Muscle layer of colon (tissue), 2 donors: ENCODE results near the gene MANBA.

ENCODE experiments used
- H3K27ac ChIP-seq: one replicate; pipeline ENCODE4 v1.7.0; 2013; ENCODE audit warnings: low read depth, mild to moderate bottlenecking, low read length, moderate library complexity
- H3K27me3 ChIP-seq, 2 donors: one replicate each; pipeline ENCODE4 v1.7.0; 2013; ENCODE audit warnings: low read length in 2 of 2, mild to moderate bottlenecking in 2 of 2; ENCODE audit not compliant: insufficient read depth in 2 of 2, control insufficient read depth in 1 of 2
- H3K36me3 ChIP-seq: one replicate; pipeline ENCODE4 v1.7.0; 2013; ENCODE audit warnings: mild to moderate bottlenecking, low read length; ENCODE audit not compliant: insufficient read depth
- H3K4me1 ChIP-seq: one replicate; pipeline ENCODE4 v1.7.0; 2013; ENCODE audit warnings: mild to moderate bottlenecking, low read length; ENCODE audit not compliant: insufficient read depth
- H3K4me3 ChIP-seq, 2 donors: one replicate each; pipeline ENCODE4 v1.7.0; 2013; ENCODE audit warnings: low read length in 2 of 2, low read depth in 1 of 2, mild to moderate bottlenecking in 1 of 2, moderate library complexity in 1 of 2
- H3K9ac ChIP-seq: one replicate; pipeline ENCODE4 v1.7.0; 2013; ENCODE audit warnings: low read length
- H3K9me3 ChIP-seq: one replicate; pipeline ENCODE4 v1.7.0; 2013; ENCODE audit warnings: mild to moderate bottlenecking, low read length
- donor health status: abdominal sarcoma.
- donor health status: Adenocarcinoma of cecum.

The MANBA gene

GRCh38 chr4:102693262-102693850, 67.4 kb downstream of the MANBA start:
- Histone ChIP-seq H3K27ac (no peak overlapping the region), H3K36me3 (no peaks in the 10 kb centered on the region), H3K27me3 (no peaks in the 10 kb centered on the region)

DNA sequence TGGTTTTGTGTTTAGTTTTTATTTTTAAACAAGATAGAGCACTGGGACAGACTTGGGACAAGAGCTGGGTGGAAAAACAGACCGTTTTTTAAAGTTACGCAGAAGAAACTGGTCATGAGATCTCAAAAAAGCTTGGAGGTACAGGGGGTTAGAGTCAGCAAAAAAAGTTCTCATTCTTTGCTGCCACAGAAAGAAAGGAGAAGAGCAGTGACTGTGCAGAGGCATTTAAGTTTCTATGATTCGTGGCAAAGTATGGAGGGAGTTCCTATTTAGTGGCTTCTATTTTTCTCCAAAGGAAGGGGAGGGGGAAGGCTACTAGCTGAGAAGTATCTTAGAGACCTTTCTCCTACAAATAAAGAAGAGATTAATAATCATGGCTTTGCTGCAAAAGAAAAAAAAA, 68.3 kb downstream of the MANBA start:
- Histone ChIP-seq H3K4me3 (no peak overlapping the region), H3K4me1 (no peaks in the 10 kb centered on the region), H3K9me3 (no peaks in the 10 kb centered on the region), H3K36me3 (no peaks in the 10 kb centered on the region), H3K27me3 (no peaks in the 10 kb centered on the region), H3K9ac (no peak overlapping the region), H3K27ac (no peak overlapping the region)

More at GRCh38 chr4:102693262-102693850, 67.4 kb downstream of the MANBA start:
- H3K9me3 ChIP-seq, result no peaks in the 10 kb centered on the region
- H3K9ac ChIP-seq, result no peak overlapping the region
- H3K4me1 ChIP-seq, result no peaks in the 10 kb centered on the region
- no peak overlapping the region for H3K4me3 ChIP-seq

- Histone ChIP-seq H3K27me3 (no peaks in the 10 kb centered on the region), H3K9me3 (no peaks in the 10 kb centered on the region), H3K9ac (no peak overlapping the region), H3K4me3 (no peak overlapping the region), H3K27ac (no peak overlapping the region), H3K4me1 (no peaks in the 10 kb centered on the region), H3K36me3 (no peaks in the 10 kb centered on the region)
Measured at GRCh38 chr4:102687982-102688433, 72.8 kb downstream of the MANBA start.

DNA sequence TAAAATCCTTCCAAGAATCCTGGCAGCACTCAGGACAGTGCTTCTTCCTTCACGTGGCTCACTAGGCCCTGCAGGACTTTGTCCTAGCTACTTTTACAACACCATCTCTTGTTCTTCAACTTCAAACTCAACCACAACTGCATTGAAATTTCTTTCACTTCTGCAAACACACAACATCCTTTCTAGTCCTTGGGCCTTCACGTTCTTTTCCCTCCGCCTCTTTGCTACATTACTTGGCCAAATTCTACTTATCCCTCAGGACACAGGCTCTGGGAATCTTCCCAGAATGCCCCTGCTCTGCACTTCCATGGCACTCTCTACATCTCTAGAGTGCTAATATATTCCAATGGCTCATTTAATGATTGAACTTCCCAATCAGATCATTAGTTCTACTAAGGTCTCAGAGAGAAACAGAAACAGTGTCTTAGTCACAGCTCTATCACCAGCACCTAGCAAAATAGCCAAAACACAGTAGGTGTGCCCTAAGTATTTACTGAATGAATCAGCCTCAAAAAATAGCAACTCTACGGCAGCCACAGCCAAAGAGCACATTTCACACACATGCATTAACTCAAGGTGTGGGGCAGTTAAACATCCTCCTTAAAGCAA, 73.3 kb downstream of the MANBA start:
- Histone ChIP-seq H3K36me3 (no peaks in the 10 kb centered on the region), H3K9me3 (no peaks in the 10 kb centered on the region), H3K9ac (no peak overlapping the region), H3K27ac (no peak overlapping the region), H3K27me3 (no peaks in the 10 kb centered on the region), H3K4me3 (no peak overlapping the region), H3K4me1 (no peaks in the 10 kb centered on the region)

DNA sequence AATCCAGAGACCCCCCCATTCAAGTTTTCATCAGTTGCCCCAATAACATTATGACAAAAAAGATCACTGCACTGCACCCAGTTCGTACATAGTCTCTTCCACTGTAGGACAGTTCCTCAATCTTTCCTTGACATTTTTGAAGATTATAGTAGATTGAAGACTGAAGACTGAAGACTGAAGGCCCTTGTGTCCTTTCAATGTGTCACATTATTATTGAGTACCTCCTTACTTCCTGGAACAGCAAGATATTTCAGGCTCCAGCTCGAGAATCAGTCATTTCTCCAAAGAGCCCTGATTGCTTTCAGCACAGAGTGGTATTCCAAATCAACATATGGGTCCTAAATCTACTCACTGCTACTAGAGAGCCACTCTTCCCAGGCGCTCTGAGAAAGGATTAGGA, 75.0 kb downstream of the MANBA start:
- Histone ChIP-seq H3K27ac (no peak overlapping the region), H3K27me3 (no peaks in the 10 kb centered on the region), H3K4me3 (no peak overlapping the region), H3K36me3 (no peaks in the 10 kb centered on the region), H3K9me3 (no peaks in the 10 kb centered on the region), H3K4me1 (no peaks in the 10 kb centered on the region), H3K9ac (no peak overlapping the region)

GRCh38 chr4:102684610-102685052, 76.1 kb downstream of the MANBA start:
- Histone ChIP-seq H3K9ac (no peak overlapping the region), H3K27ac (no peak overlapping the region), H3K27me3 (no peaks in the 10 kb centered on the region), H3K36me3 (no peaks in the 10 kb centered on the region), H3K9me3 (no peaks in the 10 kb centered on the region), H3K4me1 (no peaks in the 10 kb centered on the region), H3K4me3 (no peak overlapping the region)

DNA sequence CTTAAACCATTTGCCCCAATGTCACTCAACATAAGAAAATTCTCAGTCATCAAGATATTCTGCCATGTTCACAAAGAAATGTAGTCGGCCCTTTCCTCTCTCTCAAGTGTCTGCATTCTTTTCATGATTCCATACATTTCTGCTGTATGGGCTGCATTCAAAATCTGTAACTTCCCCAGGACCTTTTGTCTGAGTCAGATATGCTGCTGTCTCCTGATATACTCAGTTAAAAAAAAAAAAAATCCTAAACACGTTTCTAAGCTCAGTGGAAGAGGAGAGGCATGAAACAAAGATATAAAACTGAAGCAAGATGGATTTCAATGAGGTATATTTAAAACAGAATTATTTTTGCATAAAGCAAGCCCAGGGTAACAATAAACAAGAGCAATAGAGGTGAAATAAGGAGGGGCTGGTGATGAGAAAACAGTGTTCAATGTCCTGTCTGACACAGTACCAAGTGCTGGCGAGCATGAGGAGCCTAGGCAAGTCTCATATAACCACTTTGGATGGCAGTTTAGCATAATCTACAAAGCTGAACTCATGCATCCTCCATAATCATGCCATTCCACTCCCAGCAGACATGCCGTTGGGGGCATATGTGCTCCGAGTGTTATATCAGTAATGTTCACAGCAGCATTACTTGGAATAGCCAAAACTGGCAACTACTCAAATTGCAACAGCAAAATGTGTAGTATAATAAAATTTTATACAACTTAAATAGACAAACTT, 76.7 kb downstream of the MANBA start:
- Histone ChIP-seq H3K9ac (no peak overlapping the region), H3K9me3 (no peaks in the 10 kb centered on the region), H3K4me3 (no peak overlapping the region), H3K27me3 (no peaks in the 10 kb centered on the region), H3K36me3 (no peaks in the 10 kb centered on the region), H3K27ac (no peak overlapping the region), H3K4me1 (no peaks in the 10 kb centered on the region)

- Histone ChIP-seq H3K9ac (no peak overlapping the region), H3K27ac (no peak overlapping the region), H3K9me3 (no peaks in the 10 kb centered on the region), H3K27me3 (no peaks in the 10 kb centered on the region), H3K36me3 (no peaks in the 10 kb centered on the region), H3K4me3 (no peak overlapping the region), H3K4me1 (no peaks in the 10 kb centered on the region)
Measured at GRCh38 chr4:102678695-102679335, 82.0 kb downstream of the MANBA start.

DNA sequence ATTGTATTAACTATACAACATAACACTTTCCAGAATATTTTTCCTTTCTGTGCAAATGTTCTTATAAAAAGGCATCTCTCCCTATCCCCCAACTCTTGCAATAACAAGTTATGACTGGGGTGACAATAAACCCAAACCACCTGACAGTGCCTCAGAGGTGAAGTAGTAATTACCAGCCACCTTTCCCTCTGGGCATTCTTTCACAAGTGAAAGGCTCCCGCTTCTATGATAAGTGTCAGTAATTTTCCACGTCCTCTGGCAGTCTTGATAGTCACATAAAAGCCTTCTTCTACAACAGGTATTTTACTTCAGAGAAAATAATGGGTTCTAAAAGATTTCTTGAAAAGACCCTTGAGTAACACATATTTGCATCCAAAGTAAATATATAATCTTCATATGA, 82.7 kb downstream of the MANBA start:
- H3K27me3 ChIP-seq, result no peaks in the 10 kb centered on the region
- no peaks in the 10 kb centered on the region for H3K9me3 ChIP-seq
- H3K27ac ChIP-seq, result no peak overlapping the region
- H3K4me3 ChIP-seq, result no peak overlapping the region
- H3K36me3 ChIP-seq, result no peaks in the 10 kb centered on the region
- no peak overlapping the region for H3K9ac ChIP-seq
- no peaks in the 10 kb centered on the region for H3K4me1 ChIP-seq

DNA sequence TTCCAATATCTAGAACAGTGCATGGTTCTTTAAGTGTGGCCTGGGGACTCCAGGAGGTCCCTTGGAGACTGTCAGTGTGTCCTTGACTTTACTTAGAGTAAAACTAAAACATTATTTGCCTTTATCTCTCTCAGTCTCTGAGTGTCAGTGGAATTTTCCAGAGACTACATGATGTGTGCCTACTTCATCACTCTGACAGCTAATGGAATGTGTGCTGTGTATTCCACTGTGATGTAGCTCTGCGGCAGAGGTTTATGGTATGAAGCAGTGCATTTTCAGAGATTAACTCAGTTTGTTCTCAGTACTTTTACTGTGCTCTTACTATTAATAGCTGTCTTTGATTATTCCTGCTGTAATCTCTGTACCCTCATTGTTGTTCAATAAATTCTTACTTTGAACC, 85.6 kb downstream of the MANBA start:
- no peak overlapping the region for H3K27ac ChIP-seq
- H3K9me3 ChIP-seq, result no peaks in the 10 kb centered on the region
- no peaks in the 10 kb centered on the region for H3K36me3 ChIP-seq
- H3K27me3 ChIP-seq, result no peaks in the 10 kb centered on the region
- H3K4me3 ChIP-seq, result no peak overlapping the region
- H3K4me1 ChIP-seq, result no peaks in the 10 kb centered on the region
- H3K9ac ChIP-seq, result no peak overlapping the region

GRCh38 chr4:102667001-102667400, 93.8 kb downstream of the MANBA start:
- Histone ChIP-seq H3K27me3 (no peaks in the 10 kb centered on the region), H3K4me3 (no peak overlapping the region), H3K9ac (no peak overlapping the region), H3K36me3 (peaks cover 23% of the 10 kb centered on the region), H3K27ac (no peak overlapping the region), H3K9me3 (no peaks in the 10 kb centered on the region), H3K4me1 (no peaks in the 10 kb centered on the region)
